CD14-positive monocyte (primary cell): ENCODE results near the gene RAB11FIP4. TPM values are rescaled to one million over a fixed set of nuclear protein-coding genes. Genes with fewer than 3 reads are reported as not detected.

ENCODE experiments used
- DNase-seq, 3 donors: peaks; one replicate each; pipeline ENCODE4 v3.0.0-alpha.2; 2011 to 2022
- H2AFZ ChIP-seq: 2 replicates; pipeline ENCODE4 v1.6.0; 2012; ENCODE audit warnings: mild to moderate bottlenecking, low read depth, low read length, inconsistent platforms; ENCODE audit not compliant: insufficient read depth, poor library complexity, severe bottlenecking
- H3K27ac ChIP-seq, 2 donors: 1 replicate in 1 of 2; 2 replicates in 1 of 2; pipeline ENCODE4 v1.5.1; 2012 to 2013; ENCODE audit warnings: low read length in 2 of 2, control low read depth in 1 of 2, inconsistent platforms in 1 of 2, low read depth in 1 of 2, mild to moderate bottlenecking in 1 of 2
- H3K27me3 ChIP-seq, 2 donors: one replicate each; pipeline versions ENCODE4 v1.6.0 to v1.6.1; 2011 to 2013; ENCODE audit warnings: low read length in 2 of 2; ENCODE audit not compliant: control insufficient read depth in 2 of 2, insufficient read depth in 2 of 2
- H3K36me3 ChIP-seq, 2 donors: replicated peaks in 1 of 2; 1 replicate in 1 of 2; 2 replicates in 1 of 2; pipeline versions ENCODE4 v1.5.1 to v1.6.1; 2012 to 2013; ENCODE audit warnings: low read length in 2 of 2, control low read depth in 1 of 2, inconsistent platforms in 1 of 2, mild to moderate bottlenecking in 1 of 2; ENCODE audit not compliant: insufficient read depth in 2 of 2, control insufficient read depth in 1 of 2
- H3K4me1 ChIP-seq, 2 donors: 1 replicate in 1 of 2; 2 replicates in 1 of 2; pipeline versions ENCODE4 v1.5.1 to v1.6.1; 2012 to 2013; ENCODE audit warnings: low read length in 2 of 2, control low read depth in 1 of 2, inconsistent platforms in 1 of 2, mild to moderate bottlenecking in 1 of 2, moderate library complexity in 1 of 2; ENCODE audit not compliant: insufficient read depth in 2 of 2, control insufficient read depth in 1 of 2
- H3K4me2 ChIP-seq: replicated peaks from 2 replicates; pipeline ENCODE3; 2012; ENCODE audit warnings: low read length, moderate library complexity, mild to moderate bottlenecking; ENCODE audit not compliant: poor library complexity, severe bottlenecking; ENCODE audit errors: extremely low read depth
- H3K4me3 ChIP-seq, 3 experiments: fragments of 200-600 bp in 1 of 3; sonication (generic) in 1 of 3; replicated peaks in 1 of 3; 1 replicate in 2 of 3; 2 replicates in 1 of 3; pipeline ENCODE4 v1.5.1; 2011 to 2013; ENCODE audit warnings: low read length in 3 of 3, mild to moderate bottlenecking in 3 of 3, control low read depth in 2 of 3, low read depth in 2 of 3, inconsistent platforms in 1 of 3, moderate library complexity in 1 of 3
- H3K79me2 ChIP-seq: 2 replicates; pipeline ENCODE4 v1.6.0; 2012; ENCODE audit warnings: mild to moderate bottlenecking, control low read depth, inconsistent platforms, low read length, moderate library complexity; ENCODE audit not compliant: insufficient read depth
- H3K9ac ChIP-seq: 2 replicates; pipeline ENCODE4 v1.6.0; 2017; ENCODE audit warnings: low read length, mild to moderate bottlenecking; ENCODE audit not compliant: insufficient read depth, poor library complexity, severe bottlenecking
- H3K9me3 ChIP-seq, 2 donors: replicated peaks in 1 of 2; 1 replicate in 1 of 2; 2 replicates in 1 of 2; pipeline versions ENCODE4 v1.5.1 to v1.6.1; 2012 to 2013; ENCODE audit warnings: low read length in 2 of 2, control low read depth in 1 of 2; ENCODE audit not compliant: control insufficient read depth in 1 of 2, insufficient read depth in 1 of 2
- H4K20me1 ChIP-seq: 2 replicates; pipeline ENCODE4 v1.6.0; 2012; ENCODE audit warnings: mild to moderate bottlenecking, low read length, control low read depth, moderate library complexity; ENCODE audit not compliant: insufficient read depth
- H3K27ac Mint-ChIP-seq, 7 donors: one replicate each; pipeline ENCODE4 v1.8.0; 2020; ENCODE audit warnings: mild to moderate bottlenecking in 7 of 7, mixed read lengths in 7 of 7, moderate library complexity in 6 of 7, inconsistent platforms in 2 of 7
- H3K27me3 Mint-ChIP-seq, 3 donors: one replicate each; pipeline ENCODE4 v1.8.0; 2021 to 2022; ENCODE audit warnings: low read depth in 3 of 3, mild to moderate bottlenecking in 3 of 3, mixed read lengths in 3 of 3, moderate library complexity in 3 of 3, inconsistent platforms in 1 of 3
- H3K36me3 Mint-ChIP-seq, 2 donors: one replicate each; pipeline ENCODE4 v1.8.0; 2020; ENCODE audit warnings: mixed read lengths in 2 of 2, inconsistent platforms in 1 of 2, mild to moderate bottlenecking in 1 of 2
- H3K4me1 Mint-ChIP-seq: one replicate; pipeline ENCODE4 v1.8.0; 2020; ENCODE audit warnings: mild to moderate bottlenecking, mixed read lengths
- H3K4me3 Mint-ChIP-seq, 2 donors: one replicate each; pipeline ENCODE4 v1.8.0; 2020; ENCODE audit warnings: mild to moderate bottlenecking in 2 of 2, mixed read lengths in 2 of 2, moderate library complexity in 1 of 2
- H3K9me3 Mint-ChIP-seq, 7 donors: one replicate each; pipeline ENCODE4 v1.8.0; 2020 to 2022; ENCODE audit warnings: mixed read lengths in 7 of 7, mild to moderate bottlenecking in 6 of 7, moderate library complexity in 6 of 7, inconsistent platforms in 2 of 7
- CTCF ChIP-seq: fragments of 200-600 bp; IDR thresholded peaks from one replicate; pipeline ENCODE4 v1.8.0; 2022; ENCODE audit warnings: antibody characterized with exemption, mild to moderate bottlenecking
- WGBS: methylation state at CpG from one replicate; pipeline ENCODE4 v1.1.5; 2013; ENCODE audit warnings: missing lambda C conversion rate; ENCODE audit not compliant: insufficient coverage; 5-methylcytosine and 5-hydroxymethylcytosine counted together
- intact Hi-C, 2 donors: fragments of 100-400 bp; cut with micrococcal nuclease; formaldehyde crosslinking; loops; one replicate each; pipeline versions ENCODE4 v1.15.0 to v1.15.1; 2023
- polyA plus RNA-seq, 3 donors: library from polyadenylated mRNA; depleted of rRNA in 1 of 3; unstranded in 2 of 3; stranded (reverse) in 1 of 3; fragments of 300-500 nt in 2 of 3; fragments of >200 nt in 1 of 3; fragmentation: Illumina TruSeq in 2 of 3; gene quantifications; 1 replicate in 2 of 3; 2 replicates in 1 of 3; pipeline ENCODE4 v1.2.3, GENCODE V29; 2012 to 2021

The RAB11FIP4 gene
- polyA plus RNA-seq, 3 donors = 10.4 to 21.9 (median 16.2) TPM

- Histone ChIP-seq H4K20me1 (no peaks in the 10 kb centered on the region), H2AFZ (no peak overlapping the region), H3K9me3 (peaks cover 0 to 7% of the 10 kb centered on the region in 2 donors), H3K4me2 (no peak overlapping the region), H3K9ac (no peak overlapping the region), H3K79me2 (no peaks in the 10 kb centered on the region), H3K4me1 (no peaks in the 10 kb centered on the region), H3K27ac (no peak overlapping the region), H3K27me3 (peaks cover 0 to 6% of the 10 kb centered on the region in 2 donors), H3K36me3 (no peaks in the 10 kb centered on the region), H3K4me3 (no peak overlapping the region)
- 20% methylated on average over 1 of the region's 4 CpGs for WGBS
- no peaks in the 10 kb centered on the region for H3K4me1 Mint-ChIP-seq
- TF ChIP-seq CTCF = no peak
- H3K27me3 Mint-ChIP-seq = peaks cover 8 to 23% (median 18%) of the 10 kb centered on the region in 3 donors
- no peak overlapping the region for H3K27ac Mint-ChIP-seq
- no peak for DNase-seq
- H3K4me3 Mint-ChIP-seq = no peak overlapping the region
- H3K9me3 Mint-ChIP-seq = peaks cover 0 to 10% (median 7%) of the 10 kb centered on the region in 7 donors
- no peaks in the 10 kb centered on the region for H3K36me3 Mint-ChIP-seq
- intact Hi-C loops = no loop called here
Observed at GRCh38 chr17:31427684-31428083, 36.2 kb downstream of the RAB11FIP4 start.

GRCh38 chr17:31428111-31428510 is 36.6 kb downstream of the RAB11FIP4 start:
- H3K27me3 ChIP-seq = peaks cover 0 to 6% of the 10 kb centered on the region in 2 donors
- no peak overlapping the region for H3K9ac ChIP-seq
- no peaks in the 10 kb centered on the region for H3K36me3 ChIP-seq
- H3K4me3 ChIP-seq = no peak overlapping the region
- no peaks in the 10 kb centered on the region for H4K20me1 ChIP-seq
- peaks cover under 1% of the 10 kb centered on the region for H3K4me1 Mint-ChIP-seq
- H3K27ac Mint-ChIP-seq = no peak overlapping the region
- DNase-seq = no peak
- H3K4me1 ChIP-seq = no peaks in the 10 kb centered on the region
- no peak for TF ChIP-seq CTCF
- H2AFZ ChIP-seq = no peak overlapping the region
- no peaks in the 10 kb centered on the region for H3K36me3 Mint-ChIP-seq
- no peaks in the 10 kb centered on the region for H3K79me2 ChIP-seq
- H3K4me2 ChIP-seq = no peak overlapping the region
- 60% methylated on average over 8 of the region's 10 CpGs for WGBS
- intact Hi-C loops = no loop called here
- peaks cover 8 to 23% (median 21%) of the 10 kb centered on the region in 3 donors for H3K27me3 Mint-ChIP-seq
- H3K4me3 Mint-ChIP-seq = no peak overlapping the region
- H3K9me3 ChIP-seq = peaks cover 0 to 2% of the 10 kb centered on the region in 2 donors
- H3K27ac ChIP-seq = no peak overlapping the region
- H3K9me3 Mint-ChIP-seq = peaks cover 0 to 7% (median 3%) of the 10 kb centered on the region in 7 donors
